IPS-NIHi7 (cell line): ENCODE measurements around the gene TNFSF11.

Experiments used
- DNase-seq: peaks from one replicate; pipeline ENCODE4 v3.0.0; 2012; ENCODE audit warnings: mixed read lengths; ENCODE audit errors: extremely low spot score

Gene TNFSF11

GRCh38 chr13:42611086-42611779 lies 37.3 kb downstream of the TNFSF11 start:
- no peak for DNase-seq

- no peak for DNase-seq
These were observed 38.2 kb downstream of the TNFSF11 start for GRCh38 chr13:42612021-42612765.

- no peak for DNase-seq
These were observed 40.6 kb downstream of the TNFSF11 start for GRCh38 chr13:42614436-42615035.

- DNase-seq: no peak
These were observed 41.7 kb downstream of the TNFSF11 start for GRCh38 chr13:42615691-42616090.

- no peak for DNase-seq
These were observed 43.3 kb downstream of the TNFSF11 start for GRCh38 chr13:42617221-42617620.

GRCh38 chr13:42623916-42624315 lies 50.0 kb downstream of the TNFSF11 start:
- DNase-seq: no peak

GRCh38 chr13:42625611-42626010 lies 51.7 kb downstream of the TNFSF11 start:
- DNase-seq: no peak

- DNase-seq: no peak
These were observed 52.4 kb downstream of the TNFSF11 start for GRCh38 chr13:42626176-42626860.

GRCh38 chr13:42628666-42629065 lies 54.7 kb downstream of the TNFSF11 start:
- DNase-seq: no peak

GRCh38 chr13:42631181-42631580 lies 57.2 kb downstream of the TNFSF11 start:
- no peak for DNase-seq

GRCh38 chr13:42633495-42633894 lies 59.5 kb downstream of the TNFSF11 start:
- DNase-seq: no peak

- no peak for DNase-seq
These were observed 64.1 kb downstream of the TNFSF11 start for GRCh38 chr13:42638101-42638500.

- DNase-seq: no peak
These were observed 64.9 kb downstream of the TNFSF11 start for GRCh38 chr13:42638886-42639285.

- DNase-seq: no peak
These were observed 69.1 kb downstream of the TNFSF11 start for GRCh38 chr13:42643076-42643475.

GRCh38 chr13:42644841-42645240 lies 70.9 kb downstream of the TNFSF11 start:
- DNase-seq: no peak

- DNase-seq: no peak
These were observed 71.8 kb downstream of the TNFSF11 start for GRCh38 chr13:42645717-42646116.

GRCh38 chr13:42649141-42649540 lies 75.2 kb downstream of the TNFSF11 start:
- DNase-seq: no peak

- DNase-seq: no peak
These were observed 75.9 kb downstream of the TNFSF11 start for GRCh38 chr13:42649831-42650230.

GRCh38 chr13:42650506-42650905 lies 76.6 kb downstream of the TNFSF11 start:
- no peak for DNase-seq

GRCh38 chr13:42651936-42652641 lies 78.1 kb downstream of the TNFSF11 start:
- DNase-seq: no peak

- no peak for DNase-seq
These were observed 78.9 kb downstream of the TNFSF11 start for GRCh38 chr13:42652642-42653415.
